ENCODE results near the gene CYP26A1. TPM values are rescaled to one million over a fixed set of nuclear protein-coding genes. Genes with fewer than 3 reads are reported as not detected.

CYP26A1 gene
- total RNA-seq, 1 donor from 2014 or later = 0.13 TPM

GRCh38 chr10:93064874-93065660 lies 8.6 kb upstream of the CYP26A1 start:
- TF ChIP-seq CTCF (IDR thresholded peaks at IDR 0.05) = no peak

GRCh38 chr10:93065675-93066543 lies 7.8 kb upstream of the CYP26A1 start:
- H3K4me1 Mint-ChIP-seq = peaks cover 34% of the 10 kb centered on the region
- intact Hi-C loops (cut with micrococcal nuclease) = no loop called here
- H3K27ac Mint-ChIP-seq = no peak overlapping the region
- peaks cover 71% of the 10 kb centered on the region for H3K27me3 Mint-ChIP-seq
- DNase-seq = no peak
- POLR2A ChIA-PET = no interaction called here
- no peaks in the 10 kb centered on the region for H3K9me3 Mint-ChIP-seq
- H3K36me3 Mint-ChIP-seq (ENCODE audit: low read depth) = no peaks in the 10 kb centered on the region
- TF ChIP-seq CTCF (IDR thresholded peaks at IDR 0.05) = no peak
- no peak for ATAC-seq (ENCODE audit: low read depth)
- CTCF ChIA-PET = no interaction called here
- H3K4me3 Mint-ChIP-seq = no peak overlapping the region

More at GRCh38 chr10:93064874-93065660, 8.6 kb upstream of the CYP26A1 start:
- Mint-ChIP-seq H3K4me3 (no peak overlapping the region), H3K4me1 (peaks cover 35% of the 10 kb centered on the region), H3K36me3 (ENCODE audit: low read depth) (no peaks in the 10 kb centered on the region), H3K27me3 (peaks cover 64% of the 10 kb centered on the region), H3K9me3 (no peaks in the 10 kb centered on the region), H3K27ac (no peak overlapping the region)
- ChIA-PET POLR2A (no interaction called here), CTCF (no interaction called here)
- intact Hi-C loops (cut with micrococcal nuclease) = no loop called here
- ATAC-seq (ENCODE audit: low read depth) (no peak), DNase-seq (no peak)

- Mint-ChIP-seq H3K4me3 (no peak overlapping the region), H3K27me3 (peaks cover 71% of the 10 kb centered on the region), H3K36me3 (ENCODE audit: low read depth) (no peaks in the 10 kb centered on the region), H3K27ac (no peak overlapping the region), H3K9me3 (no peaks in the 10 kb centered on the region), H3K4me1 (peaks cover 34% of the 10 kb centered on the region)
- intact Hi-C loops (cut with micrococcal nuclease) = no loop called here
- ChIA-PET CTCF (no interaction called here), POLR2A (no interaction called here)
- no peak for ATAC-seq (ENCODE audit: low read depth)
- DNase-seq = no peak
- no peak for TF ChIP-seq CTCF (IDR thresholded peaks at IDR 0.05)
These were observed 7.2 kb upstream of the CYP26A1 start for GRCh38 chr10:93066544-93066913.

- no peaks in the 10 kb centered on the region for H3K9me3 Mint-ChIP-seq
- ATAC-seq (ENCODE audit: low read depth) = no peak
- peaks cover 77% of the 10 kb centered on the region for H3K27me3 Mint-ChIP-seq
- CTCF ChIA-PET = interaction anchor here (1.1 to 1.5 kb wide), 2 partner anchors 9 to 12 kb away, joined by 3 read pairs; no protein-coding TSS in a partner anchor
- H3K27ac Mint-ChIP-seq = no peak overlapping the region
- no peak overlapping the region for H3K4me3 Mint-ChIP-seq
- no peaks in the 10 kb centered on the region for H3K36me3 Mint-ChIP-seq (ENCODE audit: low read depth)
- TF ChIP-seq CTCF (IDR thresholded peaks at IDR 0.05) = no peak
- POLR2A ChIA-PET = interaction anchor here (0.7 kb wide), 1 partner anchor 9 kb away, joined by 3 read pairs; no protein-coding TSS in a partner anchor
- intact Hi-C loops (cut with micrococcal nuclease) = no loop called here
- H3K4me1 Mint-ChIP-seq = peaks cover 34% of the 10 kb centered on the region
- DNase-seq = no peak
These were observed 6.0 kb upstream of the CYP26A1 start for GRCh38 chr10:93067443-93068365.

All from activated B cell treated with CpG ODN at 0.5 μM for 24 hours (primary cell).